ENCODE data around the gene KRT35.
"Not testable (repeated sequence)": the region's sequence is repeated elsewhere in the genome, so short reads cannot be mapped to it uniquely, and the experiment has no call there.

Gene KRT35

DNA sequence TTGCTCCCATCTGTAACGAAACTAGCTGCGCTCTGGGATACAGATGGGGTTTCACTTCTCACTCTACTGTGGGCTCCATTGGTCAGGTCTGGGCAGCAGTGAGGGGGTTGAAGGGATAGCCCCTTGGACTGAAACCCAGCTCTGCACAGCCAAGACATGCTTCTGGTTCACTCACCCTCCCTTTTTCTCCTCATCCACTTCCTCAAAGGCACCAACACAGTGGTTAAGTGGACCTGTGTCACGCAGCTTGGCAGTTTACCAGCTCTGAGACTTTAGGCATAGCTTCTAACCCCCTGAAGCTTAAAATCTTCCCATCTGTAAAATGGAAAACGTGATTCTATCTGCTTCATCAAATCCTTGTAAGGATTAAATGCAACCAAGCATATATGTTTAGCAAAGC lies 28.7 kb downstream of the KRT35 start:
- no peak for DNase-seq

DNA sequence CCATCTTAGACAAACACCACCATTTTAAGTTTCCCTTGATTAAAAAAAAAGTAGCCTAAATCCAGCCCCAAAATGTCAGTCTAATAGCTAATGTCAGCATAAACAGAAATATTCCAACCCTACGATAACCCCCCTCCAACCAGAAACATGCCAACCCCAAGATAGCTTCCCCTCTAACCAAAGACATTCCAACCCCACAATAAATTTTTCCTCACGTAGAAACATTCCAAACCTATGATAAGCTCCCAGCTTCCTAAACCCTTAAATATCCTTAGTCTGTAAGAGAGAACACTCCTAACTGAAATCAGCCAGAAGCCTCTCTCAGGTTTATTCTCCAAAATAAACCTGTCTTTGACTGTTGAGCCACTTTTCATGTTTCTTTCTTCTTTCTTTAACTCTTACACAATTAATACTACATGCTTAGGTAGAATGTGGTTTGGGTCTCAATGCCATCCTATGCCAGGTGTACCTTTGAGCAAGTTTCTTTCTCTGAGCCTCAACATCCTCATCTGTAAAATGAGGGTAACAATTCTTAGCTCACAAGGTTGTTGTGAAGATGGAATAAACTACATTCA lies 29.7 kb downstream of the KRT35 start:
- DNase-seq: no peak

DNA sequence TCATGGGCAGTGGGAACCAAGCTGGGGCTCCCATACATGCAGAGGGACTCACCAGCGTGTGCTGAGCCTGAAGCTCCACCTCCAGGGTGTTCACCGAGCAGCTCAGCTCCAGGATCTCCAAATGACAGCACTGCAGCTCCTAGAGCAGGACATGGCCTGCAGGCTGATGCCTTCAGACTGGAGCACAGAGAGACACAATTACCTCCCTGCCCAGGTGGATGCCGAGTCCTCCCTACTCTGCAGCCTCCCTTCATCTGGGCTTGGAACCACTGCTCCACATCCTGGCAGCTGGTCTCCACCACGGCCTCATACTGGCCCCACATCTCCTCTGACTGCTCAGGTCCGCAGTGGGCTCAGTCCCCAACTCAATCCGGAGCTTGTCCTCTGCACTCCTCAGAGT lies 31.9 kb downstream of the KRT35 start:
- no peak for DNase-seq

DNA sequence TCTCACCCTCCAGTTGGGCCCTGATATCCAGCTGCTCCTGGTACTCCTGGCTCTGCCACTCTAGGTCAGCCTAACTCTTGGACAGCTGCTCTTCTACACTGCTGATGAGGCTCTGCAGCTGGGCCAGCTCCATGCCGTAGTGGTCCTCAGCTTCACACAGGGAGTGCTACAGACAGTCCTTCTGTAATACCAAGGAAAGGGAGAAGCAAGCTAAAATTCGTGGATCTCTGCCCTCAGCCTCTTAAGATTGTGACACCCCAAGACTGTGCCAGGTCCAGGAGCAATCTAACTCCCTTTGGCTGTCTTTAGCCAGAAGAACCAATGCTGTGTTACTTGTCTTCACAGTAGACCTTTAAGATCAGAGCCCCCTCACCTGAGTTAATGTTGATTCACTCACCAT lies 32.4 kb downstream of the KRT35 start:
- DNase-seq: no peak

DNA sequence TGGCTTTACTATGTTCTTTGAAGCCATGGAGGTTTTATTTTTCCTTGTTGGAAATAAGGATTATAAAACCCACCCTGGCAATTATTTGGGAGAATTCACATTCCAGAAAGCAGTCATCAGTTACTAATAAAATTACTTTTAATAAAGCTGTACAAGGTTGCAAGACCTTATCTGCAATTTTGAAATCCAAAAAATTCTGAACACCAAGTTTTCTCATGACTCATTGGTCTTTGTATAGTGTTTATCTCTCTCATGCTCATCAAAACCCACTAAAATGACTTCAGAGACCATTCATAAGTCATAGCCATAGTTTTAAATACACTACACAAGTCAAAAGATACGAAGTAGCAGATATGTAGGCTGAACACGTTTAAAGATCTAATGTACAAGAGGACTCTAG lies 34.1 kb downstream of the KRT35 start:
- DNase-seq: no peak

DNA sequence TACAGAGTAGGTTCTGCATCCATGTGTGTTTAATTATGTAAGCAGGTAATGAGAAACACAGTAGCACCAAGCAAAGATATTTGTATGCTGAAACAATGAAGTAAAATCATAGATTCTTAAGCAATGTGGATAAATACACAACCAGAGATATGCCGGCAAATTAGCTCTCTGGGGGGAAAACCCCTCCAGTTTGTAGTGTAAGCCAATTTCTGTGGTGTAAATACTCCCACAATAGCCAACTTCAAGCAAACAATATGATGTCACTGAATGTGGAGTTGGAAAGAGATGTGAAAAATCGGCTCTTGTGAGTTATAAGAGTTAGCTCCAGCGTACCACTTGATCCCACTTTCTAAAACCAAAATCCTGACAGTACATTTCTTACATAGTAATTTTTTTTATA lies 36.3 kb downstream of the KRT35 start:
- DNase-seq: no peak

DNA sequence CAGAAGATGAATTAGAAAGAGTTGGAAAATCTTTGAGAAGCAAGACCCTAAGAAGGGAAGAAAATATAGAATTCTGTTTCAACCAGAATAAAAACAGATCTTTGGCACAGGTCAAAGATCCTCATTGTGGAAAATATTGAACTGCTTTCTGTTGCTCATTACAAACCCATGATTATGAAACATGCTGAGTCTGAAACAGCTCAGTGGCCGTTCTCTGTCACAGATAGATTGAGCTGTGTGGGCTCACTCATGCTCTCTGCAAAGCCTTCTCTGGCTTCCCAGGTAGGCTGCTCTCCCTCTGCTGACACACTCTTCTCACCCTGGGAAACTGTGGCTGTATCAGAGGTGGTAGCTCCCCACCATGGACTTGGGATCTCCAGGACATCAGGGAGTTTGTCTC lies 36.8 kb downstream of the KRT35 start:
- no peak for DNase-seq

DNA sequence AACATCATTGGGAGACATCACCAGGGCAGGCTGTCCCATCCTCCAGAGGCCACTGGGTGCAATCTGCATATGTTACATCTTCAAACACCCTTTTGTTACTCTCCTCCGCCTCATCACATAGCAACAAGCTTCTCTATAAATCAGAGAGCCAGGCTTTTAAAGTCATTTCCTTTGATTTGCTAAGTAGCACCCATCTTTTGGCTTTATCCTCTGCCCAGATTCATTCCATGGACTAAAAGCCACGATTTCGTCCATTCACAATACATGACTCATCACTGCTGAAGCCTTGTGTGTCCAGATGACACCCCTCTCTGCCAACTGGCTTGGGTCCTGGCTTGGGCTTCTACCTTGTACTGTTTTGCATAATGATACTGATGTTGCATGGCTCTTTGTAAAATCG lies 38.2 kb downstream of the KRT35 start:
- DNase-seq: no peak

DNA sequence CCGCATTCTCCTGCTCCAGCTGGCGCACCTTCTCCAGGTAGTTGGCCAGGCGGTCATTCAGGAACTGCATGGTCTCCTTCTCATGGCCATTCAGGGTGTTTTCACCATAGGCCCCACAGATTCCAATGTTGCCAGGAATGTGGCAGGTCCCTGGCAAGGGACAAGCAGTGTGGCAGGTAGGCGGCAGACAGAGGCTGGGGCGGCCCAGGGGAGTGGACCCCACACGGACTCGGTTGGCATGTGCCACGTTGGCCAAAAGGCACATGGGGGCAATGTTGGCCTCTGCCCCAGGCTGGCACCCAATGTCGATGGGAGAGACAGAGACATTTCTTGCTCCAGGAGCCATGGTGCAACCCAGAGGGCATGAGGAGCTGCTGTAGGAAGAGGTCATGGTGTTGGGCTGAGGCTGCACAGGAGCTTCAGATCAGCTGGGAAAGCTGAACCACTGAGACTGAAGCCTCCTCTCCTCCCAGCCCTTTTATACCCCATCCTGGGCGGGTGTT lies 40.4 kb downstream of the KRT35 start, which contains the start of gene KRT38:
TSS of gene KRT38 (minus strand) at position 453 of the 503 bp plus-strand sequence. CDS start at position 391, 62 bp downstream.
- DNase-seq: no peak

DNA sequence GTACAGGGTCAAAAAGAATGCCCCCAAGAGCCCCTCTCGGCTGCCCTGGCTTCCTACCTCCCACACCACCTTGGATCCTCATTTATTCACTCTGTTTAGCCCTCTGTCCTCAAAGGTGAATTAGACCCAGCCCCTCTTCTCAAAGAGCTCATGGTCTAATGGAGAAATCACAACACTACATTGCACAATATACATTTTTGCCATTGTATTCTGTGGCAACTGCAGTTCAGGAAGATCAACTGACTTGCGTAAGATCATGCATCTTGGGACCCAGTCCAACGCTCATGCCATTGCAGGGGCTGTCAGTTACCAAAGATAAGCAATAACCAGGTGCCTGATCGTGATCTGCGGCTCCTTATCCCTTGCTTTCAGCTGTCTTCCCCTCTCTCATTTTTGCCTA lies 41.6 kb downstream of the KRT35 start:
- DNase-seq: no peak

DNA sequence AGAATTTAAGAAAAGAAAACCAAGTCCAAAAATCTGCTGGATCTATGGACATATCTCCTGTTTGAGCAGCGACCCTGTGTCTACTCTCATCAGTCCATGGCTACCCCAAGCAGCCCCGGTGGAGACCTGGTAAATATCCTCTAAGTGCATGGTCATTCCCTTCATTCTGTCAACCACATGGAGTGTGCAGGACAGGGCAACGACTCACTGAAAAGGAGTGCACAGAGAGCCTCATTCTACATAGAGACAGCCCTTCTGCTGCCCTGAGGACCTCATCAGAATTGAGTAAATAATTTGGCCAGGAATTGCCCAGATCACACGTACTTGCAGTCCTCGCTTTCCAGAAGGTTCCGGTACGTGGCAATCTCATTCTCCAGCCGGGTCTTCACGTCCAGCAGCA lies 43.2 kb downstream of the KRT35 start:
- DNase-seq: no peak

DNA sequence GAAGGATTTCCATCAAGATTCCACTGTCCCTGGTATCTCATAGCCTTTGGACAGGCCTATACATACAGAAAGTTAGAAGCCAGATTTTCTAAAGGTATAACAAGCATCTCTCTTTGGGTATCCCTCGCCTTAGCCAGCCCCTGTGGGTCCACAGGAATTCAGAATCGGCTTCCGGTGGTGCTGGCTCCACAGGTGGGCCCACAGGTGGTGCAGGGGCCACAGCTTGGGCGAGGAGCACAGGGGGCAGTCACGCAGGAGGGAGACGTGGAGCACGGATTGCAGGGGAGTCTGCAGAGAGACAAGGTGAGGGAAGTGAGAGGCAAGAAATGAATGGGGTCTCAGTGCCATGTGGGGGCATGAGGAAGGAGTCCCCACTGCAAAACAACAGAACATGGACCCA lies 43.7 kb downstream of the KRT35 start:
- DNase-seq: no peak

DNA sequence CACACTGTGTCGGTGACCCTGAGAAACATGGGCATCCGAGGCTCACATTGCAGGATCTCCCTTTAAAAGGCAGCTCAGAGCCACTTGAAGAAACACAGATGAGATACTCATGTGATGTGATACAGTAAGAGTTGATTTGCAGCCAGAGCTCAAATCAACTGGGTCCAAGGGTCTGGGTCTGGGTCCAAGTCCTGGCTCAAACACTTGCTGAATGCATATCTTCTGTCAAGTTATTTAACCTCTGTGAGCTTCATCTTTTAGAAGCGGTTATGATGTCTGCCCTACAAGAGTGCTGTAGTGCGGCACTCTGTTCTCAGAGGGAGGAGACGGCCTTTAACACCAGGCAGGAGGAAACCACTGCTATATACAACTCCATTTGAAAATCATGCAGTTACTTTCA lies 46.5 kb downstream of the KRT35 start:
- DNase-seq: no peak

DNA sequence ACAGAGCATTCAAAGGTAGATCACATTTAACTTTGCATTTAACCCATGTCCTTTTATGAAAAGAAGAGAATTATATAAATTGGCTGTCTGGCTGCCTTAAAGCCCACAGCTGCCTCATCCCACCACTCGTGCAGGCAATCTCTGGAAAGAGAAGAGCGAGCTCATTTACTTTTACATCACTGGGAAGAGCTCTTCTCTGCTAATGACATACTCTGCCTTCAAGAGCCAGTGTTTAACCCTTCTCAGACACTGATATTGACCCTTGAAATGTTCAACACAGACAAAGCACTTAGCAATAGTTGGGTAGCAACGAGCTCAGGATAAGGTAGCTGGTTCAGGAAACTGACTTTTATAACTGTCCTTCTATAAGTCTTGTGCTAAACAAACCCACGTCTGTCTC lies 46.9 kb downstream of the KRT35 start:
- no peak for DNase-seq

DNA sequence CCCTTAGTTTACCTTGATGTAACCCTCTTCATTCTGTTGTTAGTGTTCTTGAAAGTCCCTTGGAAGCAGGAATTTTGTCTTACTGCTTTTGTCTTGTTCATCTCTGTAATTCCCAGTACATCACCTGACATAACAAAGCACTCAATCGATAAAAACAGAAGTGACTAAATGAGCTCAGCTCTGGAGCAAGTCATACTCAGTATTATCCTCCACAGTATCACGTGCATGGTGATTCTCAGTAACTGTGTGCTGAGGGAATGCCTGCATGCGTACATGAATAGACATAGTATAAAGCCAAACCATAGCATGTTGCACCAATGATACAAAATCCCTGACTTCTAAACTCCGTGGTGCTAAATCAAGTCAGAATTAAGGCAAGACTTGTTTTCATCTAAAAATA lies 47.4 kb downstream of the KRT35 start:
- no peak for DNase-seq

DNA sequence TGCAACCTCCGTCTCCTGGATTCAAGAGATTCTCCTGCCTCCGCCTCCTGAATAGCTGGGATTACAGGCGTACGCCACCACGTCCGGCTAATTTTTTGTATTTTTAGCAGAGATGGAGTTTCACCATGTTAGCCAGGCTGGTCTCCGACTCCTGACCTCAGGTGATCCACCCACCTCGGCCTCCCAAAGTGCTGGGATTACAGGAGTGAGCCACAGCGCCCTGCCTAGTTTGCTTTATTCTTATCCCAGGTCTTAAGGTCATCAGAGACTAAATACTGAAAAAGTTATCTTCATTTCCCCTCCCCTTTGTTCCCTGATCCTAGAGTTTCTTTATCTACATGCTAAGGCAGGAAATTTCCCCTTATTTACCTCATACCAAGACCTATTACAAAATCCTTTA lies 50.6 kb downstream of the KRT35 start:
- DNase-seq: not testable (repeated sequence)

DNA sequence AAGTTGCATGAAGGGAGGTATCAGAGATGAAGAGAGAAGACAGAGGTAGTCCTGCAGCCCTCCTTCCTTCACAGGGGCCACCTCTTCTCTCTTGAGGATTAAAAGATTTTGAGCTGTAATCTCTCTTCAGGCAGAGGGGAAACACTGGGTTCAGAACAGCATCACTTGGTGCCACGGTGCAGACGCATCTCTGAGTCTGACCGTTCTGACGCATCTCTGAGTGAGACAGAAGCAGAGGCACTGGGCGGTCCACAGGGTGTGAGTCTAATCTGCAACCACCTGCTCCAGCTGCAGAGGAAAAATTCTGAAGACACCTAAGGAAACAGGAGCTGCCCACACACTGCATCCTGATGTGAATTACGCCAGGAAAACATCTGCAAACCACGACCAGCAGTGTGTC lies 51.3 kb downstream of the KRT35 start:
- DNase-seq: no peak

DNA sequence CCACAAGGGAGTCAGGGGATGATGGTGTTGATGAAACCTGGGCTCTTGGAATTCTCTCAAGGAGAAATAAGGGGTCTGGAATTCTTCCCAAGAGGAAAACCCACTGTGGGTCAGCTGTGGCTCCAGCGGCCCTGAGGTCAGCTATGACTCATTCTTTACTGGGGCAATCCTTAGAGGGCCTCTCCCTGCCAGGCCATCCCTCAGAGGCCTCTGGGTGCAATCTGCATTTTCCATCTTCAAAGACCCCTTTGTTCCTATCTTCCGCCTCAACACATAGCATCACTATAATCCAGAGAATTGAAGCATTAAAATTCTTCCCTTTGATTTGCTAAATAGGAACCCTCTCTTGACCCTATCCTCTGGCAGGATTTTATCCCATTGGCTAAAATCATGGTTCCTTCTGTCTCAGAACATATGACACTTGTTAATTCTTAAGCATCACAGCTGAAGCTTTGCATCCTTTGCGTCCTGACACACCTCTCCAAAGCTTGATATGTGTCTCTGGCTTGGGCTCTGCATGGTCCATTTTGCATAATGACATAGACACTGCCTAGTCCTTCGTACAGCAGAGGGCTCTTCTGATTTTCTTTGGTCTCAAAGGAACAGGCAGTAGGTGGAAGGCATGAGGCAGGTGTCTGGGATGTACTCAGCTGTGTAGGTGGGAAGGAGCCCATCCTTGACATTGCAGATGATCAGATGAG lies 52.2 kb downstream of the KRT35 start:
- DNase-seq: no peak

All from right hindlimb (tissue), 1 donor.